Rectal smooth muscle tissue (tissue), 1 donor: Measurements from ENCODE around the gene RC3H1.
"Not testable (repeated sequence)": the region's sequence is repeated elsewhere in the genome, so short reads cannot be mapped to it uniquely, and the experiment has no call there.

Experiments
- H3K27ac ChIP-seq: one replicate; pipeline ENCODE4 v1.7.0; 2013; ENCODE audit warnings: low read depth, low read length, inconsistent platforms
- H3K27me3 ChIP-seq: one replicate; pipeline ENCODE4 v1.7.0; 2013; ENCODE audit warnings: low read length; ENCODE audit not compliant: control insufficient read depth, insufficient read depth
- H3K36me3 ChIP-seq: one replicate; pipeline ENCODE4 v1.7.0; 2013; ENCODE audit warnings: low read length; ENCODE audit not compliant: control insufficient read depth, insufficient read depth
- H3K4me1 ChIP-seq: one replicate; pipeline ENCODE4 v1.7.0; 2013; ENCODE audit warnings: low read length; ENCODE audit not compliant: control insufficient read depth, insufficient read depth
- H3K4me3 ChIP-seq: one replicate; pipeline ENCODE4 v1.7.0; 2013; ENCODE audit warnings: low read length
- H3K9ac ChIP-seq: one replicate; pipeline ENCODE4 v1.7.0; 2013; ENCODE audit warnings: low read length

Gene RC3H1, protein sequence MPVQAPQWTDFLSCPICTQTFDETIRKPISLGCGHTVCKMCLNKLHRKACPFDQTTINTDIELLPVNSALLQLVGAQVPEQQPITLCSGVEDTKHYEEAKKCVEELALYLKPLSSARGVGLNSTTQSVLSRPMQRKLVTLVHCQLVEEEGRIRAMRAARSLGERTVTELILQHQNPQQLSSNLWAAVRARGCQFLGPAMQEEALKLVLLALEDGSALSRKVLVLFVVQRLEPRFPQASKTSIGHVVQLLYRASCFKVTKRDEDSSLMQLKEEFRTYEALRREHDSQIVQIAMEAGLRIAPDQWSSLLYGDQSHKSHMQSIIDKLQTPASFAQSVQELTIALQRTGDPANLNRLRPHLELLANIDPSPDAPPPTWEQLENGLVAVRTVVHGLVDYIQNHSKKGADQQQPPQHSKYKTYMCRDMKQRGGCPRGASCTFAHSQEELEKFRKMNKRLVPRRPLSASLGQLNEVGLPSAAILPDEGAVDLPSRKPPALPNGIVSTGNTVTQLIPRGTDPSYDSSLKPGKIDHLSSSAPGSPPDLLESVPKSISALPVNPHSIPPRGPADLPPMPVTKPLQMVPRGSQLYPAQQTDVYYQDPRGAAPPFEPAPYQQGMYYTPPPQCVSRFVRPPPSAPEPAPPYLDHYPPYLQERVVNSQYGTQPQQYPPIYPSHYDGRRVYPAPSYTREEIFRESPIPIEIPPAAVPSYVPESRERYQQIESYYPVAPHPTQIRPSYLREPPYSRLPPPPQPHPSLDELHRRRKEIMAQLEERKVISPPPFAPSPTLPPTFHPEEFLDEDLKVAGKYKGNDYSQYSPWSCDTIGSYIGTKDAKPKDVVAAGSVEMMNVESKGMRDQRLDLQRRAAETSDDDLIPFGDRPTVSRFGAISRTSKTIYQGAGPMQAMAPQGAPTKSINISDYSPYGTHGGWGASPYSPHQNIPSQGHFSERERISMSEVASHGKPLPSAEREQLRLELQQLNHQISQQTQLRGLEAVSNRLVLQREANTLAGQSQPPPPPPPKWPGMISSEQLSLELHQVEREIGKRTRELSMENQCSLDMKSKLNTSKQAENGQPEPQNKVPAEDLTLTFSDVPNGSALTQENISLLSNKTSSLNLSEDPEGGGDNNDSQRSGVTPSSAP

DNA sequence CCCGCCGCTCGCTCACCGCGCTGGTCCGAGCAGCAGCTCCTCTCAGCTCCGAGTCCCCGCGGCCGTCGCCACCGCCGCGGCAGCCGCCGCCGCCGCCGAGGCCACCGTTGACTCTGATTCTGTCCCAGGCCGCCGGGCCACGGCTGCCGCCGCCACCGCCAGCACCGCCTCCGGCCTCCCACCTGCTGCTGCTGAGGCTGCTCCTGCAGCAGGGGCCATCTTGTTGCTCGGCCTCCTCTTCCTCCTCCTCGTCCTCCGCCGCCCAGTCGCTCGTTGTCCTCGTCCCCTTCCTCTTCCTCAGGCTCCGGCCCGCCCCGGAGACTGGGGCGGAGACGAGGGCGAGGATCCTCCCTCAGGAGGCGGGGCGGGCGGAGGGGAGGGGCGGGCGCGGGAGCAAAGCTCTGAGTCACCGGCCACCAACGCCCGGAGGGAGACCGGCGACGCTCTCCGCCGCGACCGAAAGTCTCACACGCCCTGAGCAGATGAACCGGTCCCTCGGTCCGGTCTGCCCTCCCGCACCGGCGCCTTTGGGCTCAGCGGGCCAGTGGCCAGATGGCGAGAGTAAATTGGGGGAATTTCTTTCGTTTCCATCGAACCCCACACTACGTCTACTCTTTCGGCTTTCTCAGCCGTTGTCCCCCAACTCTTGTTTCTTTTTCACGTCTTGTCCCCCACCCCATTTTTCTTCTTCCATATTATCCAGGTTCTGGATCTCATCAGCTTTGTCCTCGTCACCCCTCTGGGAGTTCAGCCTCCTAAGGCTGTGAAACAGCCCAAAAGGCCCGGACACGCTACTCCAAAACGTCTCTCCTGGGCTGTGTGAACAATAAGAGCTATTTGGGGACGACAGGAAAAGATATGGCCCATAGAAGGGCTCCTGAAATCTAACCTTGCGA lies at the start of gene RC3H1:
RC3H1 (minus strand) TSS at position 278 of the 896 bp plus-strand sequence. CDS start 29,372 bp downstream, outside the sequence.
- peaks cover 21% of the 10 kb centered on the region for H3K4me1 ChIP-seq
- peaks cover 2% of the 10 kb centered on the region for H3K36me3 ChIP-seq
- H3K4me3 ChIP-seq = peak within 1 kb of the TSS; percentile 86

DNA sequence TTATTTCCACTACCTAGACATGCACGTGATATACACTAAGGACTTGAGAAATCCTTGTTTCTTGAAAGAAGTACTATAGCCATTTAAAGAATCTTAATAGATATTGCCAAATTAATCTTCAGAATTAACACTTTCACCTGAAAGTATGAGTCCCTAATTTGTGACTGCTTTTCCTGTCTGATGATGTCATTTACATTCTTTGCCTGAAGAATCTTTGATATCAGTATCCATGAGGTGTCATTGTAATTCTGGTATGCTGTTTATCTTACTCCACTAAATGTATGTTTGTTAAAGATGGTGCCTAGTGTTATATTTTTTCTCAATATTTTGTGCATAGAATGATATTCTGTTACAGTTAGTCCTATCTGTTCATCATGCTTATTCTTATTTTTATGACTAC lies 48.5 kb upstream of the RC3H1 start:
- Histone ChIP-seq H3K9ac (no peak overlapping the region), H3K36me3 (no peaks in the 10 kb centered on the region), H3K27me3 (no peaks in the 10 kb centered on the region), H3K4me3 (no peak overlapping the region), H3K4me1 (no peaks in the 10 kb centered on the region), H3K27ac (no peak overlapping the region)

More for the DNA sequence above, at the start of gene RC3H1:
- H3K9ac ChIP-seq = peak within 1 kb of the TSS; percentile 94
- no peaks in the 10 kb centered on the region for H3K27me3 ChIP-seq
- peak within 1 kb of the TSS; percentile 97 for H3K27ac ChIP-seq

DNA sequence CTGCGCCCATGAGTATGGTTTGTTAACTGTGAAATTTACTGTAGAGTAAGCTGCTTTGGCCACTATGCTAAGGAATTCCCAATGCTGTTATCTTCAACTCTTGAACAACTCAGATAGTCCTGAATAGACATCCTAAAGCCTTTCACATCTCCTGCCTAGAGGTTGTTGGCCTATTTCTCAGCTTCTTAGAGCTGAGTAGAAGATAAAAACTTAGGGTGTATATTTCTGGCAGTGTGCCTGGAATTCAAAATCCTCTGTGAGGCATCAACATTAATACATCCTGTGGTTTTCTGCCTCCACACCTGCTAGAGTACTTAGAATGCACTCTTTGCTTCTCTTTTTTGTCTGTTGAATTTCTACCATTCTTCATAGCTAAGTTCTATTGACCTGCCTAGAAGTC lies 45.8 kb upstream of the RC3H1 start:
- Histone ChIP-seq H3K4me1 (no peaks in the 10 kb centered on the region), H3K4me3 (no peak overlapping the region), H3K9ac (no peak overlapping the region), H3K36me3 (no peaks in the 10 kb centered on the region), H3K27ac (no peak overlapping the region), H3K27me3 (no peaks in the 10 kb centered on the region)

DNA sequence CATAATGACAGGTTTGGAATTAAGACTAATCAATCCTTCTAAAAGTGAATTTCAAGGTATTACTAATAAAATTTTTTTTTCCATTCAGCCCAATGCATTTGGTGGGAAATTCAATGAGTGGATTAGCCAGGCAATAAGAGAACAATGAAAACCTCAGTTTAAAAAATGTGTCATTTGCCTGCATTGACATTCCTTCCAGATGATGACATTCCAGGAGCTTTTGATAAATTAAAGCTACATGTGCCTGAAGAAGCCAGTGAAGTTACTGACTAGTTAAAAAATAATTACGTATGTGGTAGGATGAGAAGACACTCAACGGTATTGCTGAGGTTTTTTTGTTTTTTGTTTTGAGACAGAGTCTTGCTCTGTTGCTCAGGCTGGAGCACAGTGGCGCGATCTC lies 37.9 kb upstream of the RC3H1 start:
- Histone ChIP-seq H3K4me1 (no peaks in the 10 kb centered on the region), H3K36me3 (no peaks in the 10 kb centered on the region), H3K27me3 (no peaks in the 10 kb centered on the region), H3K4me3 (no peak overlapping the region), H3K27ac (no peak overlapping the region), H3K9ac (no peak overlapping the region)

DNA sequence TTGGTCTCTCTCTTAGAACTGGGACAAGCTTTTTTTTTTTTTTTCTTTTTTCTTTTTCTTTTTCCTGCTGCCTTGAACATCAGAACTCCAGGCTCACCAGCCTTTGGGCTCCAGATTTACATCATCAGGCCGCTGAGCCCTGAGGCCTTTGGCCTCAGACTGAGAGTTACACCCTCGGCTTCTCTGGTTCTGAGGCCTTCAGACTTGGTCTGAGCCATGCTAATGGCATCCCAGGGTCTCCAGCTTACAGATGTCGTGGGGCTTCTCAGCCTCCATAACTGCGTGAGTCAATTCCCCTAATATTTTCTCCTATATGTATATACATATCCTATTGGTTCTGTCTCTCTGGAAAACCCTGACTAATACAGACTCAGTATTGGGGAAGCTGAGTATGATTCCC lies 36.5 kb upstream of the RC3H1 start:
- H3K27ac ChIP-seq = no peak overlapping the region

DNA sequence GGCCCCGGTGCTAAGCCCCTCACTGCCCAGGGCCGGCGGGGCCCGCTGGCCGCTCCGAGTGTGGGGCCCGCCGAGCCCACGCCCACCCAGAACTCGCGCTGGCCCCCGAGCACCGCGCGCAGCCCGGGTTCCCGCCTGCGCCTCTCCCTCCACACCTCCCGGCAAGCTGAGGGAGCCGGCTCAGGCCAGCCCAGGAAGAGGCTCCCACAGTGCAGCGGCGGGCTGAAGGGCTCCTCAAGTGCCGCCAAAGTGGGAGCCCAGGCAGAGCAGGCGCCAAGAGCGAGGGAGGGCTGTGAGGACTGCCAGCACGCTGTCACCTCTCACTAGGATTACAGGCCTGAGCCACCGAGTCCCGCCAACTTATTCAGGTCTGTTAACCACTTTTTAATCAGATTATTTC lies 34.5 kb upstream of the RC3H1 start:
- H3K27me3 ChIP-seq, H3K4me3 ChIP-seq, H3K4me1 ChIP-seq, H3K27ac ChIP-seq, H3K9ac ChIP-seq, H3K36me3 ChIP-seq: not testable (repeated sequence)

More for the DNA sequence above, 36.5 kb upstream of the RC3H1 start:
- Histone ChIP-seq H3K4me3 (no peak overlapping the region), H3K36me3 (no peaks in the 10 kb centered on the region), H3K4me1 (no peaks in the 10 kb centered on the region), H3K9ac (no peak overlapping the region), H3K27me3 (no peaks in the 10 kb centered on the region)

DNA sequence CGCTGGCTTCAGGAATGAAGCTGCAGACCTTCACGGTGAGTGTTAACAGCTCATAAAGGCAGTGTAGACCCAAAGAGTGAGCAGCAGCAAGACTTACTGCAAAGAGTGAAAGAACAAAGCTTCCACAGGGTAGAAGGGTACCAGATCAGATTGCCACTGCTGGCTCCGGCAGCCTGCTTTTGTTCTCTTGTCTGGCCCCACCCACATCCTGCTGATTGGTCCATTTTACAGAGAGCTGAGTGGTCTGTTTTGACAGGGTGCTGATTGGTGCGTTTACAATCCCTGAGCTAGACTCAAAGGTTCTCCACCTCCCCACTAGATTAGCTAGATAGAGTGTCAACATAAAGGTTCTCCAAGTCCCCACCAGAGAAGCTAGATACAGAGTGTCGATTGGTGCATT lies 33.6 kb upstream of the RC3H1 start:
- not testable (repeated sequence) for H3K27me3 ChIP-seq, H3K4me3 ChIP-seq, H3K27ac ChIP-seq, H3K9ac ChIP-seq, H3K36me3 ChIP-seq, H3K4me1 ChIP-seq

DNA sequence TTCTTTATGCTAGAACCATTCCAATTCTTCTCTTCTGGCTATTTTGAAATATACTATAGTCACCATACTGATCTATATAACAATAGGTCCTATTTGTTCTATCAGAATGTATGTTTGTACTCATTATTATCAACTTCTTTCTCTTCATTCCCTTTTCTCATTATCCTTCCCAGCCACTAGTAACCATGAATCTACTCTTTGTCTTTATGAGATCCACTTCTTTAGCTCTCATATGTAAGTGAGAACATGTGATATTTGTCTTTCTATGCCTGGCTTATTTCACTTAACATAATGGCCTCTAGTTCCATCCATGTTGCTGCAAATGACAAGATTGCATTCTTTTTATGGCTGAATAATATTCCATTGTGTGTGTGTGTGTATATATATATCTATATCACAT lies 31.7 kb upstream of the RC3H1 start:
- H3K4me3 ChIP-seq = no peak overlapping the region
- no peak overlapping the region for H3K9ac ChIP-seq
- no peak overlapping the region for H3K27ac ChIP-seq
- H3K36me3 ChIP-seq = no peaks in the 10 kb centered on the region
- no peaks in the 10 kb centered on the region for H3K27me3 ChIP-seq
- H3K4me1 ChIP-seq = no peaks in the 10 kb centered on the region

DNA sequence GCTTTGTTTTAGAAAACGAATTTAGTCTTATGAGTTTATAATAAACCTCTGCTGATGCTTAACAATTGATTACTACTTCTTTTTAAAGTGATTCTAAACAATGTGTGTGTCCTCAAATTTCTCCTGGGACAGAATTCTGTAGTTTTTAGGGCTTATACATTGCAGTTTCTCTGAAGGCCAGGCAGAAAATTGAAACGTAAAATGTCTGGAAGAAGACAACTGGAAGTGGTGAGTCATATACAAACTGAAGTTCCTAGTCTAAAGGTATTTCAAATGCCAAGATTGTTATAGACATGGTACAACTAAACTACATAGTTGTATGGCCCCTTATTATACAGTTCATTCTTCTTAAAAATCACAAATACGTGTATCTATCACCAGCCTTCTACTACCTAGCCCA lies 30.5 kb upstream of the RC3H1 start:
- no peaks in the 10 kb centered on the region for H3K27me3 ChIP-seq
- no peak overlapping the region for H3K4me3 ChIP-seq
- H3K4me1 ChIP-seq = no peaks in the 10 kb centered on the region
- H3K27ac ChIP-seq = no peak overlapping the region
- no peaks in the 10 kb centered on the region for H3K36me3 ChIP-seq
- no peak overlapping the region for H3K9ac ChIP-seq

DNA sequence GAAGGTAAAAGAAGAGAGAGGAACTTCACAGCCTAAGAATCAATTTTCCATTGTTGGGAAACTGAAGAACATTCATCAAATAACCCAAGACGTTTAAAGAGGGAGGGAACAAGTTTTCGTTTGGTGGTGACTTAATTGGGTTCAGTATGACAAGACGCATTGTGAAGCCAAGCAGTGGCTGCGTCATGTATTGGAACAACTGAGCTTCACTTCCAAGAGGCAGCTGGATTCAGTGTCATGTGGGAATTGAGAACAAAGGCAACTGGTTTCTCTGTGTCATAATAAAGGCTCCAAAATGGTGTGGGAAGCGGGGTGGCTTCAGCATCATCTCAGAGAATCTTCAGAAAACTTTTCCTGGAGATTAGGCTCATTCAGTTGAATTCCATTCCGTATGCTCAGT lies 29.8 kb upstream of the RC3H1 start:
- Histone ChIP-seq H3K36me3 (no peaks in the 10 kb centered on the region), H3K27ac (no peak overlapping the region), H3K9ac (no peak overlapping the region), H3K27me3 (no peaks in the 10 kb centered on the region), H3K4me1 (no peaks in the 10 kb centered on the region), H3K4me3 (no peak overlapping the region)

DNA sequence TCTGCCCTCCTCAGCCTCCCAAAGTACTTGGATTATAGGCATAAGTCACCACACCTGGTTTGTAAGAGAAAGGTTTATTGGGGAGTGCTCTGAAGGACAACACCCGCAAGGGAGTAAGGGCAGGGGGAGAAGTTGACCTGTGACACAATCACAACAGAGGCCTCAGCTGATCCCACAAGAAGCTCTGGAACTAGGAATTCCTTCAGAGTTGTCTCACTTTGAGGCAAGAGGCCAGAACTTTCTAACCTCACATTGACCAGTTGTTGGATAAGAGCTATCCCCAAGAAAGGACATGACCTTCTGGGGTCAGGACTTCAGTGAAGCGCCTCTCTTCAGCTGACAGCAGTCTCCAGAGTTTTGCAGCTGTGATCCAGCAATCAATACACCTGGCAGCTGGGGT lies 27.4 kb upstream of the RC3H1 start:
- Histone ChIP-seq H3K4me3 (no peak overlapping the region), H3K9ac (no peak overlapping the region), H3K4me1 (no peaks in the 10 kb centered on the region), H3K27me3 (no peaks in the 10 kb centered on the region), H3K27ac (no peak overlapping the region), H3K36me3 (no peaks in the 10 kb centered on the region)
